ENCODE results near the gene SMARCD1.

GRCh38 chr12:50086148-50086547, 1.0 kb downstream of the SMARCD1 start:
- no peak for TF ChIP-seq CTCF (IDR thresholded peaks at IDR 0.05 in 8 of 11, conservative IDR thresholded peaks at IDR 0.05 in 3 of 11)
- no peak for TF ChIP-seq POLR2A (IDR thresholded peaks at IDR 0.05)
